ENCODE data around the gene ACOX2. TPM values are rescaled to one million over a fixed set of nuclear protein-coding genes. Genes with fewer than 3 reads are reported as not detected.

Gene ACOX2
- total RNA-seq, 4 donors from 2014 or later = 17.3 to 43.3 (median 23.6) TPM

DNA sequence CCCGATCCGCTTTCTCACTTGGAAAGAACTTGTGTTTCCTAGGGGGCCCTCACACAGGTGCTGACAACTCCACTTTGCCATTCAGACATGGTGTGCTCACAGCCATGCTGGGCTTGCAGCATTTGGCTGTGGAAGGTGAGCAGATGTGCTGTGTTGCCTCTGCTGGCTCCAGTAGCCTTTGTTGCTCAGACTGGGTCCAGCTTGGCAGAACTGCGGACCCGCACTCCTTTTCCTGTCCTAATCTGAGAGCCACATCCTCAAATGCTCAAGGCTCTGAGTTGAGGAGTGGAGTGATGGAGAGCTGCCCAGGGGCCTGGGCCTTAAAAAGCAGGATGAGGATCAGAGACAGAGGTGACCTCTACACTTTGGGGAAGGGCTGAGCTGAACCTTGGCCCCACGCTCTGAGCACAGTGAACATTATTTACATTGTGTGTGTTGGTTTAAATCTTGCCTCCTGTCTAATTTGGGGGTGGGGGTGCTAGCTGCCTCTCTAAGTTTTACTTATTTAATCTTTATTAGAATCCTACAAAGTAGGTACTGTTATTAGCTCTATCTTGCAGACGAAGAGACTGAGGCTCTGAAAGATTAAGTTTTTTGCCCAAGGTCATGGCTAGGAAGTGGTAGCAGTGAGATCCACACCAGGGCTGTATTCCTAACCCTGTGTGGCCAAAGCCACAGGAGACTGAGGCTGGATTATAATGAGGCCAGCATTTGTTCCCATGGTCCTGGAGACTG lies 17.2 kb downstream of the ACOX2 start:
- peaks cover 0 to 98% of the 10 kb centered on the region in 2 donors for H3K36me3 ChIP-seq
- TF ChIP-seq, protein P1, sequence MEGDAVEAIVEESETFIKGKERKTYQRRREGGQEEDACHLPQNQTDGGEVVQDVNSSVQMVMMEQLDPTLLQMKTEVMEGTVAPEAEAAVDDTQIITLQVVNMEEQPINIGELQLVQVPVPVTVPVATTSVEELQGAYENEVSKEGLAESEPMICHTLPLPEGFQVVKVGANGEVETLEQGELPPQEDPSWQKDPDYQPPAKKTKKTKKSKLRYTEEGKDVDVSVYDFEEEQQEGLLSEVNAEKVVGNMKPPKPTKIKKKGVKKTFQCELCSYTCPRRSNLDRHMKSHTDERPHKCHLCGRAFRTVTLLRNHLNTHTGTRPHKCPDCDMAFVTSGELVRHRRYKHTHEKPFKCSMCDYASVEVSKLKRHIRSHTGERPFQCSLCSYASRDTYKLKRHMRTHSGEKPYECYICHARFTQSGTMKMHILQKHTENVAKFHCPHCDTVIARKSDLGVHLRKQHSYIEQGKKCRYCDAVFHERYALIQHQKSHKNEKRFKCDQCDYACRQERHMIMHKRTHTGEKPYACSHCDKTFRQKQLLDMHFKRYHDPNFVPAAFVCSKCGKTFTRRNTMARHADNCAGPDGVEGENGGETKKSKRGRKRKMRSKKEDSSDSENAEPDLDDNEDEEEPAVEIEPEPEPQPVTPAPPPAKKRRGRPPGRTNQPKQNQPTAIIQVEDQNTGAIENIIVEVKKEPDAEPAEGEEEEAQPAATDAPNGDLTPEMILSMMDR (IDR thresholded peaks at IDR 0.05) = no peak
- TF ChIP-seq EP300 (IDR thresholded peaks at IDR 0.05) (no peak), POLR2A (IDR thresholded peaks at IDR 0.05) (no peak), POLR2AphosphoS5 (IDR thresholded peaks at IDR 0.05) (no peak)

DNA sequence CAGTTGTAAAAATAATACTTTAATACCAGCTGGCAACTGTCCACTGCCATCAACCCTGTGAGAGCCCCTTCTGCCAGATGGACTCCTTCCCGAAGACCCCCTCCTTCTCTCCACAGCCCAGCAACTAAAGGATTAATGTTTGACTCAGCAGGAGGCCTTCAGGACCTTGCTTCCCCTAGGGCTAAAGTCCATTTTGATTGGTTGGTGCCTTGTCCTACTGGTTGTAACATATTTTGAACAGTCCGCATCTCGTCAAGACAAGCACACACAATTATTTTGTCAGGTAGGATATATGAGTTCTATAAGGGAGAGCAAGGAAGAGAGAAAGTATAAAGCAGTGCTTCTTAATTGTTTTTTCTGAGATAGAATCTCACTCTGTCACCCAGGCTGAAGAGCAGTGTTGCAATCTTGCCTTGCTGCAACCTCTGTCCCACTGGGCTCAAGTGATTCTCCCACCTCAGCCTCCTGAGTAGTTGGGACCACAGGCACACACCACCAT lies 18.6 kb downstream of the ACOX2 start:
- H3K27ac ChIP-seq = no peak overlapping the region
- no peak overlapping the region for H3K4me3 ChIP-seq
- H3K9me3 ChIP-seq = no peaks in the 10 kb centered on the region
- no peak for ATAC-seq
- TF ChIP-seq POLR2A (IDR thresholded peaks at IDR 0.05) (no peak), EP300 (IDR thresholded peaks at IDR 0.05) (no peak), POLR2AphosphoS5 (IDR thresholded peaks at IDR 0.05) (no peak)
- TF ChIP-seq, protein P1 (IDR thresholded peaks at IDR 0.05) = no peak
- WGBS, 2 donors (ENCODE audit: low coverage in 1 of 2) = 58 to 83% methylated on average over 1 to 2 of the region's 3 CpGs
- no peaks in the 10 kb centered on the region for H3K27me3 ChIP-seq
- peaks cover 0 to 98% of the 10 kb centered on the region in 2 donors for H3K36me3 ChIP-seq
- no peaks in the 10 kb centered on the region for H3K4me1 ChIP-seq

More for the DNA sequence above, 17.2 kb downstream of the ACOX2 start:
- Histone ChIP-seq H3K27me3 (no peaks in the 10 kb centered on the region), H3K9me3 (no peaks in the 10 kb centered on the region), H3K4me3 (no peak overlapping the region), H3K4me1 (no peaks in the 10 kb centered on the region), H3K27ac (no peak overlapping the region)
- 88 to 100% methylated on average over 2 of the region's 6 CpGs for WGBS, 2 donors (ENCODE audit: low coverage in 1 of 2)
- ATAC-seq = no peak

DNA sequence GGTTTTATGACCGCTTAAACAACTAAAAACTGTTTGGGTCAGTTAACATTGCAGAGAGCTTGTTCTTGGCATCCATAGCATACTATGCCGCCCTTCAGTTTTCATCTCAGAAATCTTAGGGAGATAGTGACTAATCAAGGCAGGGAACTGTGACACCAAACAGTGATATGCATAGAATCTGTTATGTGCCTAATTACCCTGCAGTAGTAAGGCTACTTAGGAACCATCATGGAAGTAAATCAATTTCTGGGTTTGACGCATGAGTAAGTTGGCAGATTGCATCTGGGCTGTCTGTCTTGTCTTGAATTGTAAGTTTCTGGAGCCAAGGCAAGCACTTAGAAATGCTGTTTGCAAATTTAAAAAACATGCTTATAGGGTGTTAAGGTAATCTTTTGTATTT lies 22.6 kb downstream of the ACOX2 start:
- Histone ChIP-seq H3K27ac (no peak overlapping the region), H3K27me3 (no peaks in the 10 kb centered on the region), H3K36me3 (peaks cover 2 to 90% of the 10 kb centered on the region in 2 donors), H3K4me3 (no peak overlapping the region), H3K9me3 (no peaks in the 10 kb centered on the region), H3K4me1 (no peaks in the 10 kb centered on the region)
- ATAC-seq = no peak
- WGBS, 2 donors (ENCODE audit: low coverage in 1 of 2) = 71 to 93% methylated on average over 1 to 3 of the region's 3 CpGs
- TF ChIP-seq POLR2AphosphoS5 (IDR thresholded peaks at IDR 0.05) (no peak), EP300 (IDR thresholded peaks at IDR 0.05) (no peak), POLR2A (IDR thresholded peaks at IDR 0.05) (no peak)
- TF ChIP-seq, protein P1 (IDR thresholded peaks at IDR 0.05) = no peak

DNA sequence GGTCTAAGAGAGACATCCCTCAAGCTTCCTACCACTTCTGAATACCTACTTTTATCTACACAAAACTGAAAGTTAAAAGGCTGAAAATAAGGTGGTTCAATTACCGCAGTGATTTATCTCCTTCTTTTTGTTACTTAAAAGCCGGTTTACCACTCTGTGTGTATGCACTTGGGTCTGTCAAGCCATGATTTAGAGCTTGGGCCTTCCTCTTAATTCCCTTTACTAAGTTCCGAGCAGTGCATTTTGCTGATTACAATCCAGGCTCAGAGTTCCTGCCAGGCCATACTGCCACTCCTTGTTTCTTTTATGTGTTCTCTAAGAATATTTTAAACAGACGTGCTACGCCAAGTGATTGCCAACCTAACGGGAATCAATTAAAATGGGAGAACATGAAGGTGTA lies 28.6 kb downstream of the ACOX2 start:
- Histone ChIP-seq H3K9me3 (no peaks in the 10 kb centered on the region), H3K36me3 (peaks cover 2 to 77% of the 10 kb centered on the region in 2 donors), H3K27ac (no peak overlapping the region), H3K4me1 (peaks cover 0 to 11% (median 0%) of the 10 kb centered on the region in 3 donors), H3K27me3 (no peaks in the 10 kb centered on the region), H3K4me3 (no peak overlapping the region)
- no peak for ATAC-seq
- WGBS, 2 donors (ENCODE audit: low coverage in 1 of 2) = 66 to 75% methylated on average over 6 of the region's 6 CpGs
- TF ChIP-seq POLR2A (IDR thresholded peaks at IDR 0.05) = no peak

DNA sequence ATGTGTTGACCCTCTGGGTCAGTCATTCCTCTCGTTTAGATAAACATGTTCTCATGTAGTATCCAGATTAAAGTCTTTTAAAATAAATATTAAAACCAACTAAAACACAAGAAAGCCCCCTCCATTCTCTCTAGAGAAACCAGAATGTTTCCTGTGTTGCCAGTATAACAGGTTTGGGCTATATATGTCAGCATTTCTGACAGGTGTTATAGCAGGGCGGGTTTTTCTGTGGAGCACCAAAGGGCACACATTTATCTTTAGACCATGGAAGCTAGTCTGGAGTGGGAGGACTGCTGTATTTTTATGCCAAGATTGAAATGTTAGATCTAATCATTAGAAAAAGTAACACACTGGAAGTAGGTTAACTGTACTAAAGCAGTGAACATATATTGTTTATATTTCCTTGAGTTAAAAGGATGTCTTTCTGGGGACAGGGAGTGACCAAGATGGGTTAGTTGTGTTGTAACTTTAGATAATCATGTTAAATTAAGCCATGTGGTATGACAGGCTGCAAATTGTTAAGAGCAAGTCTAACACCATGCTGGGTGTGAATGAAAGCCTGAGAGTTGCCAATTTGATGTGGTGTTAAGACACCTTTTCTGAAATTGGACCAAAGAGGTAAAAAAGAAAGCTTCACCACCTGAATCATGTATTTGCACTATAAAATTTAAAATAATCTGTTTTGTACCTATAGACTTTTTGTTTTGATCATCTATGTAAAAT lies 29.5 kb downstream of the ACOX2 start:
- H3K36me3 ChIP-seq = peaks cover under 1 to 72% of the 10 kb centered on the region in 2 donors
- 54 to 59% methylated on average over 2 of the region's 2 CpGs for WGBS, 2 donors (ENCODE audit: low coverage in 1 of 2)
- H3K27ac ChIP-seq = no peak overlapping the region
- ATAC-seq = no peak
- H3K27me3 ChIP-seq = no peaks in the 10 kb centered on the region
- no peak overlapping the region for H3K4me3 ChIP-seq
- TF ChIP-seq, protein P1 (IDR thresholded peaks at IDR 0.05) = no peak
- TF ChIP-seq POLR2A (IDR thresholded peaks at IDR 0.05) = no peak
- no peak for TF ChIP-seq EP300 (IDR thresholded peaks at IDR 0.05)
- TF ChIP-seq POLR2AphosphoS5 (IDR thresholded peaks at IDR 0.05) = no peak
- H3K4me1 ChIP-seq = peaks cover 0 to 20% (median 0%) of the 10 kb centered on the region in 3 donors
- H3K9me3 ChIP-seq = no peaks in the 10 kb centered on the region

Data from gastroesophageal sphincter (tissue), 4 donors.